ENCODE results near the gene GPC4.

GPC4 gene

DNA sequence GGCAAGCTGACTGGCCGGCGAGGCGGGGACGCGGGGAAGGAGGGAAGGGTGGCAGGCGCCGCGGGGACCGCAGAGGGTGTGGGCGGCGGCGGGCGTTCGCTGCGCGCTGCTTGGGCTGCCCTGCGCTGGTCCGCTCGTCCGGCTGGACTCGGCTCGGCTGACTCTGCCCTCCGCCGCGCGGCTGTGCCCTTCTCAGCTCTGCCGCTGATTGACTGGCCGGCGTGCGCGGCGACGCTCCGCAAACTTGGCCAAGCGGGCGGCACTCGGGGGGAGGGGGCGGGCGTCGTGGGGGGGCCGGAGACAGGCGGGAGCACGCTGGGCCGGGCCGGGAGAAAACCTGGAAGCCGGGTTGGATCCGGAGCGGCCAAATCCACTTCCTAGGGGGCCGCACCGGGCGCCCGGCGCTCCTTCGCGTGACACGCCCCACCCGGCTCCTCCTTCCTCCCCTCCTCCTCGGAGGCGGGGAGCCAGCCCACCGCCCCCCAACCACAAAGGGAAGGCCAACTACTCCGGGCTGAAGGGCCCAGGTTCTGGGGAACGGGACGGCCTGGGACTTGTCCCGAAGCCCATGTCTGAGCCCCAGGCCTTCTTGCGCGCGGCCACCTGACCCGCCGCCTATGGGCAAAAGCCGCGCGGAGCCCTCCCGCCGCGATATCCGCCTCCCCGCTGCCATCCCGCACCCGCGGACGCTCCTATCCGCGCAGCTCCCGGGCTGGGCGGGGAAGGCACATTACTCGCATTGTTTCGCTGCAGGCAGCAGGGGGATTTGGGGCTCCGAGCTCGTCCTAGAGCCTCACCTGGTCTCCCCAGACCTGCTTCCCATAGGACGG, at the start of gene GPC4:
GPC4 (minus strand) TSS at position 214 of the 830 bp plus-strand sequence. CDS start 524 bp downstream, outside the sequence.
- Histone ChIP-seq H3K4me3 (ENCODE audit: low read length) (peak within 1 kb of the TSS; percentile 93), H3K9me3 (ENCODE audit: insufficient read depth, low read depth, low read length) (no peaks in the 10 kb centered on the region), H3K27ac (ENCODE audit: low read length) (no peak within 1 kb of the TSS), H3K9ac (ENCODE audit: low read depth, low read length) (peak within 1 kb of the TSS; percentile 83), H3K27me3 (ENCODE audit: insufficient read depth, low read length) (peaks cover 11% of the 10 kb centered on the region; the same call in 1 of the 2 replicates), H3K4me1 (ENCODE audit: insufficient read depth, low read length) (peaks cover 26% of the 10 kb centered on the region), H3K36me3 (ENCODE audit: insufficient read depth, low read depth, low read length) (peaks cover 26% of the 10 kb centered on the region)

DNA sequence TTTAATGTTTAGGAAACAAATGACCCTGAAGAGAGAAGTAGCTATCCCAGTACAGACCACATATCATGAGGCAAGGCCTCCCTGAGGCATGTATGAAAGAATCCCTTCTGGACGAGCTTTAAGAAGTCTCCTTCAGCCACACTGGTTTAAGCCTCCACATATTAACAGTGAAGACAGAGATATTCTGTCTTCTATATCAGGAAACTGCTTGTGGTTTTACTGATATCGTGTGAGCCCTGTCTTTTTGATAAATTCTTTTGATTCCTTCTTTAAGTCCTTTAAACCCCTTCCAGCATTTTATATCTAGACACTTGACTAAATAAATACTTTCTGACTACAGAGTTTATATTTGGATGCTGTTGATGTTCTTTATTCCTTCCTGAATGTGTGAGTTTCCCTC, 45.9 kb upstream of the GPC4 start:
- H3K9ac ChIP-seq (ENCODE audit: low read depth, low read length), result no peak overlapping the region
- H3K27me3 ChIP-seq (ENCODE audit: insufficient read depth, low read length), result no peaks in the 10 kb centered on the region
- no peaks in the 10 kb centered on the region for H3K9me3 ChIP-seq (ENCODE audit: insufficient read depth, low read depth, low read length)
- H3K36me3 ChIP-seq (ENCODE audit: insufficient read depth, low read depth, low read length), result no peaks in the 10 kb centered on the region
- H3K4me3 ChIP-seq (ENCODE audit: low read length), result no peak overlapping the region
- no peak overlapping the region for H3K27ac ChIP-seq (ENCODE audit: low read length)
- H3K4me1 ChIP-seq (ENCODE audit: insufficient read depth, low read length), result no peaks in the 10 kb centered on the region

DNA sequence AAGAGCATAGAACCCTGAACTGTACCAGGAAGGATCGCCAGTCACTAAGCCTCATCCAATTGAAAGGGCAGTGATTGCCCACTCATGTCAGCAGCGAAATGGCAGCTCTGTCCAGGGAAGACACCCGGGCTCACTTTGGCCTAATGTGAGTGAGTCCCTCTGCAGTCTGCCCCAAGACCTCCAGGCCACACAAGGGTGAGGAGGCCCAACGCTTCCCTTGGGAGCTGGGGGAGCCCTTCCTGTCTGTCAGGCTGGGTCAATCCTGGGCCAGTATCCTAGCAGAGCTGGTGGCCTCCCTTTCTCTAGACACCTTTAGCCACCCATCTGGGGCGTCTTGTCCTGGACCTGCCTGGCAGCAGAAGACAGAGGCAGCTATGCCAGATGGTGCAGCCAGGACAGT, 39.6 kb upstream of the GPC4 start:
- Histone ChIP-seq H3K4me1 (ENCODE audit: insufficient read depth, low read length) (peaks cover 13% of the 10 kb centered on the region), H3K9ac (ENCODE audit: low read depth, low read length) (peak overlapping the region; percentile 53; the same call in 1 of the 2 replicates), H3K4me3 (ENCODE audit: low read length) (no peak overlapping the region), H3K9me3 (ENCODE audit: insufficient read depth, low read depth, low read length) (no peaks in the 10 kb centered on the region), H3K36me3 (ENCODE audit: insufficient read depth, low read depth, low read length) (no peaks in the 10 kb centered on the region), H3K27ac (ENCODE audit: low read length) (peak overlapping the region; percentile 7), H3K27me3 (ENCODE audit: insufficient read depth, low read length) (no peaks in the 10 kb centered on the region)

DNA sequence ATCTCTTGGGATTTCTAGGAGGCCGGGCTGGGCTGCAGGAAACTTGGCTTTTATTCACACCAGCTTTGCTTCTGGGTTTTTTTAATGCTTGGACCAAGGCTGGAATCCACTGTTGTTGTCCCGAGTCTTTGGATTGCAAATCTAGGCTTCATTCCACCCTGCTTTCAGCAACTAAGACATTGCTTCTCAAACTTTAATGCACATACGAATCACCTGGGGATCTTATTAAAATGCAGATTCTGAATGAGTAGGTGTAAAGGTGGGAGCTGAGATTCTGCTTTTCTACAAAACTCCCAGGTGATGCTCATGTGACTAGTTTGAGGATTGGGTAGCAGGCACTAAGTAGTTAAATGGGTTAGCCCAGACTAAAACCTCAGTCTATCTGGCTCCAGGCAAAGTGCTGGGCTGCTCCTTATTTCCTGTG, 39.2 kb upstream of the GPC4 start:
- no peaks in the 10 kb centered on the region for H3K9me3 ChIP-seq (ENCODE audit: insufficient read depth, low read depth, low read length)
- H3K27ac ChIP-seq (ENCODE audit: low read length), result peak overlapping the region; percentile 7
- no peaks in the 10 kb centered on the region for H3K27me3 ChIP-seq (ENCODE audit: insufficient read depth, low read length)
- H3K4me1 ChIP-seq (ENCODE audit: insufficient read depth, low read length), result peaks cover 13% of the 10 kb centered on the region
- H3K4me3 ChIP-seq (ENCODE audit: low read length), result peak overlapping the region; percentile 6; the same call in 1 of the 2 replicates
- H3K36me3 ChIP-seq (ENCODE audit: insufficient read depth, low read depth, low read length), result no peaks in the 10 kb centered on the region
- peak overlapping the region; percentile 53; the same call in 1 of the 2 replicates for H3K9ac ChIP-seq (ENCODE audit: low read depth, low read length)

GRCh38 chrX:133448512-133449076, 33.3 kb upstream of the GPC4 start:
- Histone ChIP-seq H3K27me3 (ENCODE audit: insufficient read depth, low read length) (no peaks in the 10 kb centered on the region), H3K27ac (ENCODE audit: low read length) (no peak overlapping the region), H3K9me3 (ENCODE audit: insufficient read depth, low read depth, low read length) (no peaks in the 10 kb centered on the region), H3K36me3 (ENCODE audit: insufficient read depth, low read depth, low read length) (no peaks in the 10 kb centered on the region), H3K9ac (ENCODE audit: low read depth, low read length) (no peak overlapping the region), H3K4me1 (ENCODE audit: insufficient read depth, low read length) (peaks cover 9% of the 10 kb centered on the region; the same call in 1 of the 2 replicates), H3K4me3 (ENCODE audit: low read length) (no peak overlapping the region)

DNA sequence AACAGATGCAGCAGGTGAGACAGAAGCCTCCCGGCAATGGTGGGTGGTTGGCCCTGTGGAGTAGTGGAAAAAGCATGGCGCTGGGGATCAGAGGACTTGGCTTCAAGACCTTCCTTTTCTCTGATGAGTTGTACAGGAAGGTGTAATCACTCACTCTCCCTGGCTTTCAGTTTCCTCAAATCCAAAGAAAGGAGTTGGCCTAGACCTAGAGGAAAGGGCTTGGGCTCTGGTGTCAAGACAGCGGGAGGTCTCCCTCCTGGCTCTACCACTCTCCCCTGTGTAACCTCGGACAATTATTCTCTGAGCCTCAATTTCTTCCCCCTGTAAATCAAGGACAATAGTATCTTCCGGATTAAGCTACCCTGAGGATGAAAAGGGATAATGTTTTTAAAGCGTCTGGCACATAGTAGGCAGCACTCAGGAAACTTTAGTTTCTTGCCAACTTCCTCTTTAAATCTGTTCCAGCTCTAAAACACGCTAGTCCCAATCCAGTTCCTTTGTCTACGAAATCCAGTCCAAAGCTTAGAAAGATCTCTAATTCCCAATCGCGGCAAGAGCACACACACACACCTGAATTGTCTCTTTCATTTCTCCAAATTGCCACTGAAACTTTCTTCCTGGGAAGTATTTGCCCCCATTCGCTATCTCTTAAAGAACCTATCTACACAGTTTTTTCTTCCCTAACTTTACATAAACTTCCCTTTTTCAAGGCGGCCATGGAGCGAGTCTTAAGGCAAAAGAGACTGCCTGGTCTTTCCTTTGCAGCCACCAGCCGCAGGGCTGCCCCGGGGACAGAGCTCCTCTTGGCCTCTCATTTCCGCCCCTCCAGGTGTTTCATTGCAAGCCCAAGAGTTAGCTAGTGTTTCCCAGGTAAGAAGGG, 29.9 kb upstream of the GPC4 start:
- Histone ChIP-seq H3K4me3 (ENCODE audit: low read length) (peak overlapping the region; percentile 61; the same call in 1 of the 2 replicates), H3K27ac (ENCODE audit: low read length) (no peak overlapping the region), H3K27me3 (ENCODE audit: insufficient read depth, low read length) (no peaks in the 10 kb centered on the region), H3K4me1 (ENCODE audit: insufficient read depth, low read length) (peaks cover 20% of the 10 kb centered on the region), H3K9me3 (ENCODE audit: insufficient read depth, low read depth, low read length) (no peaks in the 10 kb centered on the region), H3K9ac (ENCODE audit: low read depth, low read length) (peak overlapping the region; percentile 22; the same call in 1 of the 2 replicates), H3K36me3 (ENCODE audit: insufficient read depth, low read depth, low read length) (no peaks in the 10 kb centered on the region)

- Histone ChIP-seq H3K27ac (ENCODE audit: low read length) (no peak overlapping the region), H3K27me3 (ENCODE audit: insufficient read depth, low read length) (no peaks in the 10 kb centered on the region), H3K36me3 (ENCODE audit: insufficient read depth, low read depth, low read length) (no peaks in the 10 kb centered on the region), H3K9ac (ENCODE audit: low read depth, low read length) (no peak overlapping the region), H3K4me3 (ENCODE audit: low read length) (no peak overlapping the region), H3K9me3 (ENCODE audit: insufficient read depth, low read depth, low read length) (no peaks in the 10 kb centered on the region), H3K4me1 (ENCODE audit: insufficient read depth, low read length) (peaks cover 24% of the 10 kb centered on the region)
Observed at GRCh38 chrX:133444196-133444595, 28.9 kb upstream of the GPC4 start.

DNA sequence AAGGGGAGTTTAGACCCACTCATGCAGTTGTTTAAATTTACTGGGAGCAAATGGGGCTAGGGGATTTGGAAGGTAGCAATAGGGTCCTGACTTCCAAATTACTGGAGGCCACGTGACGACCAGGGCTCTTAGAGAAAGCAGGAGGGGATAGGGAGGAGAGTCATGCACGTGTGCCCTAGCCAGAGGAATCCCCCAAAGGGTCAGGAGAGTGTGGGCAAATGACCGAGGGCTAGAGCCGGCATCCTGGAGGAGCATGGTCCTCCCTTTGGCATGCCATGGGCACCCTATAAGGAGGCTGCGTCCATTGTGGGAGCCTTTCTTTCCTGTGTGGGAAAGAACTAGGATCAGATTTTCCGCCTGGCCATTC, 25.5 kb upstream of the GPC4 start:
- Histone ChIP-seq H3K4me1 (ENCODE audit: insufficient read depth, low read length) (peaks cover 34% of the 10 kb centered on the region), H3K36me3 (ENCODE audit: insufficient read depth, low read depth, low read length) (no peaks in the 10 kb centered on the region), H3K4me3 (ENCODE audit: low read length) (peak overlapping the region; percentile 8; the same call in 1 of the 2 replicates), H3K27me3 (ENCODE audit: insufficient read depth, low read length) (no peaks in the 10 kb centered on the region), H3K27ac (ENCODE audit: low read length) (no peak overlapping the region), H3K9me3 (ENCODE audit: insufficient read depth, low read depth, low read length) (no peaks in the 10 kb centered on the region), H3K9ac (ENCODE audit: low read depth, low read length) (peak overlapping the region; percentile 58)

DNA sequence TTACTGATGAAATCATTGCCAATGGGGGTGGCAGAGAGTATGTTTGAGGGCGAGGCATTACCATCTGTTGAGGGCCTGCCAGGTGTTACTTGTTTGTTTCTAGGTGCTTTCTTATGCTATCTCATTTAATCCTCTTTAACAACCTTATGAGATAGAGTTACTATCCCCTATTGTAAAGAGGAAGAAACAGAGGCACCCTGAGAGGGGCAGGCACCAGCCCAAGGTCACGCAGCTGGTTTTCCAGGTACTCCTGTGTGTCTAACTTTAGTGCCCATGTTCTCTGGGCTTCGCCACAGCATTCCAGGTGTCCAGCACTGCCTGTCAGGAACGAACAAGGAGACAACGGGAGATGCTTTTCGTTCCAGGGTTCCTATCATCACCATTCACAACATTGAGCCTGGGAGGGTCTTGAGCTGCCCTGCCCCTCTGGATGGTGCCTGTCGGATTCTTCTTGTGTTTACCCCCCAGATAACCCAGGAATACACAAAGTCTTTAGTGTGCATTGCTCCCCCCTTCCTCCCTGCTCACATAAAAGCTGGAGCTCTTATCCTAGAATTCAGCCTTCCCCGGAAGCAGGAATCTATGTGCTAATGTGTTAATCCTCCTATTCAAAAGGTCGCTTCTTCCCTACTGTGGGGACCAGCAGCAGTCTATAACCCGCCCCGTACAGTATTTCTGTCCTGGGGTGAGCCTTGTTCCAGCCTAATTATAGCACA, 24.9 kb upstream of the GPC4 start:
- H3K4me1 ChIP-seq (ENCODE audit: insufficient read depth, low read length), result peaks cover 34% of the 10 kb centered on the region
- no peaks in the 10 kb centered on the region for H3K9me3 ChIP-seq (ENCODE audit: insufficient read depth, low read depth, low read length)
- no peak overlapping the region for H3K27ac ChIP-seq (ENCODE audit: low read length)
- H3K27me3 ChIP-seq (ENCODE audit: insufficient read depth, low read length), result no peaks in the 10 kb centered on the region
- H3K4me3 ChIP-seq (ENCODE audit: low read length), result peak overlapping the region; percentile 8; the same call in 1 of the 2 replicates
- peak overlapping the region; percentile 58; the same call in 1 of the 2 replicates for H3K9ac ChIP-seq (ENCODE audit: low read depth, low read length)
- no peaks in the 10 kb centered on the region for H3K36me3 ChIP-seq (ENCODE audit: insufficient read depth, low read depth, low read length)

GRCh38 chrX:133437766-133438165, 22.5 kb upstream of the GPC4 start:
- Histone ChIP-seq H3K4me1 (ENCODE audit: insufficient read depth, low read length) (peaks cover 28% of the 10 kb centered on the region), H3K36me3 (ENCODE audit: insufficient read depth, low read depth, low read length) (no peaks in the 10 kb centered on the region), H3K9ac (ENCODE audit: low read depth, low read length) (peak overlapping the region; percentile 52; the same call in 1 of the 2 replicates), H3K9me3 (ENCODE audit: insufficient read depth, low read depth, low read length) (no peaks in the 10 kb centered on the region), H3K27me3 (ENCODE audit: insufficient read depth, low read length) (no peaks in the 10 kb centered on the region), H3K4me3 (ENCODE audit: low read length) (no peak overlapping the region), H3K27ac (ENCODE audit: low read length) (no peak overlapping the region)

DNA sequence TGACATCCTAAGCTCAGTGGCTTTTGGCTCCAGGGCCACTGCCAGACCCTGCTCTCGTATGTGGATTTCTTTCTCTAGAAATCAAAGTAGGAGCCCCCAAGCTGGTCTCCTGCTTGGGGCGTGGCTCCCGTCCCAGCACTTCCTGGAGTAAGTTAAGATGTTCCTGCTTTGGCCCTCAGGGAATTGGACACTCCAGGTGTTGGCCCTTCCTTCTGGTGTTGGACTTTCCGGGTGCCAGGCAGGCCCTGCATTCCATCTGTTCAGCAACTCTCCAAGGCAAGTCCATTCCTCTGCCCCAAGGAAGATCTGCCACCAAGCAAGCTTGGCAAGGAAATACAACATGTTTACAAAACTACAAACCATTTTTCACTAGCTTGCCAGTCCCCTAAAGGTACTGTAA, 22.1 kb upstream of the GPC4 start:
- Histone ChIP-seq H3K27me3 (ENCODE audit: insufficient read depth, low read length) (no peaks in the 10 kb centered on the region), H3K36me3 (ENCODE audit: insufficient read depth, low read depth, low read length) (no peaks in the 10 kb centered on the region), H3K9ac (ENCODE audit: low read depth, low read length) (peak overlapping the region; percentile 52), H3K27ac (ENCODE audit: low read length) (no peak overlapping the region), H3K4me3 (ENCODE audit: low read length) (no peak overlapping the region), H3K4me1 (ENCODE audit: insufficient read depth, low read length) (peaks cover 28% of the 10 kb centered on the region), H3K9me3 (ENCODE audit: insufficient read depth, low read depth, low read length) (no peaks in the 10 kb centered on the region)
